ENCODE measurements around the gene SLC22A14. TPM values are rescaled to one million over a fixed set of nuclear protein-coding genes. Genes with fewer than 3 reads are reported as not detected.

The SLC22A14 gene
- total RNA-seq, 3 donors from 2014 or later (not counting 1 experiment from before 2014, with no cell fraction given): 0.20 TPM; not detected in 2

DNA sequence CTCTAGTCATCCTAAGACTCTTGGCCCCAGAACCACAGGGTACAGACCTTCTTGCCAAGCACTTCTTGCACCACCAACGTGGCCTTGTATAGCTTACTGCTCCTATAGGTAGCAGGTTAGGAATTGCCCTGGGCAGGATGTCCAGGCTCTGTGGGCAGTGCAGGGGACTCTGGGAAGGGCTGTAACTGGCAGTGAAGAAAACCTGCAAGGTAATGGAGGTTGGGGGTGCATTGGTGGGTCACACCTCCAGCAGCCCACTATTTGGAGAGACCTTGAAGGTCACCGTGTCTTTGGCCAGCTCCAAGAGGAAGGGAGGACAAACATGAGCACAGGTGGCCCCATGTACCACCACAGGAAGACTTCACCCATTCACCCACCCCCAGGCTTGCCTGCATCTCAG, 43.2 kb downstream of the SLC22A14 start:
- Mint-ChIP-seq H3K27me3 (ENCODE audit: low read depth in 2 of 2) (peaks cover 3 to 19% of the 10 kb centered on the region in 2 donors), H3K9me3 (no peaks in the 10 kb centered on the region), H3K27ac (no peak overlapping the region), H3K36me3 (no peaks in the 10 kb centered on the region), H3K4me3 (no peak overlapping the region), H3K4me1 (no peaks in the 10 kb centered on the region)
- intact Hi-C loops (cut with micrococcal nuclease): no loop called here
- Histone ChIP-seq H3K36me3 (ENCODE audit: control insufficient read depth, insufficient read depth, low read length) (no peaks in the 10 kb centered on the region), H3K27me3 (ENCODE audit: control insufficient read depth, insufficient read depth, low read length) (no peaks in the 10 kb centered on the region), H3K4me1 (ENCODE audit: control insufficient read depth, insufficient read depth, low read length) (no peaks in the 10 kb centered on the region), H3K4me3 (ENCODE audit: low read length) (no peak overlapping the region), H3K9me3 (ENCODE audit: control insufficient read depth, insufficient read depth, low read length) (no peaks in the 10 kb centered on the region), H3K27ac (ENCODE audit: low read length) (no peak overlapping the region)
- DNase-seq (no peak), ATAC-seq (no peak)
- WGBS (ENCODE audit: insufficient coverage): 93% methylated on average over 2 of the region's 2 CpGs
- TF ChIP-seq CTCF (IDR thresholded peaks at IDR 0.05): no peak

DNA sequence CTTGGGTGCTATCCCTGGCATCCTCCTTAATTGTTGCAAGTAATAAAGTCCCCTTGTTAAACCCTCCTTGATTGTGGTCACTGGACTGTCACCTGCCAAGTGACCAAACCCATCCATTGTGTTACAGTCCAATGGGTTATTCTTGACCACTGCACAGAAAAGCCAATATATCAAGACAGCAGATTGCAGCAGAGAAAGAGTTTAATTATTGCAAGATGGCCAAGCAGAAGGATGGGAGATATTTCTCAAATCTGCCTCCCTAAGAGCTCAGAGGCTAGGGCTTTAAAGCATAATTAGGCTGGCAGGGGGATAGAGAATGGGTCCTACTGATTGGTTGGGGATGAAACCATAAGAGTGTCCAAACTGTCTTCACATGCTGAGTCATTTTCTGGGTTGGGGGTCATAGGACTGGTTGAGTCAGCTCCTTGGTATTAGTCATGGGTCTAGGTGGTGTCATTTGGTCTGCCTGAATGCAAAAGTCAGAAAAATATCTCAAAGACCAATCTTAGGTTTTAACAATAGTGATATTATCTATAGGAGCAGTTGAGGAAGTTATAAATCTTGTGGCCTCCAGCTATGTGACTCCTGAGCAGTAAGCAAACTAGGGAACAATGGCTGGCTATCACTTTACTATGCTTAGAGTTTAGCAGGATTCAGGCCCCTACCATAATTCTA, 45.4 kb downstream of the SLC22A14 start:
- H3K4me1 Mint-ChIP-seq: no peaks in the 10 kb centered on the region
- no peak overlapping the region for H3K4me3 ChIP-seq (ENCODE audit: low read length)
- no peaks in the 10 kb centered on the region for H3K4me1 ChIP-seq (ENCODE audit: control insufficient read depth, insufficient read depth, low read length)
- H3K27me3 Mint-ChIP-seq (ENCODE audit: low read depth in 2 of 2): peaks cover 3 to 26% of the 10 kb centered on the region in 2 donors
- no peak overlapping the region for H3K27ac Mint-ChIP-seq
- no peaks in the 10 kb centered on the region for H3K27me3 ChIP-seq (ENCODE audit: control insufficient read depth, insufficient read depth, low read length)
- H3K27ac ChIP-seq (ENCODE audit: low read length): no peak overlapping the region
- DNase-seq: no peak
- H3K9me3 ChIP-seq (ENCODE audit: control insufficient read depth, insufficient read depth, low read length): no peaks in the 10 kb centered on the region
- H3K36me3 Mint-ChIP-seq: no peaks in the 10 kb centered on the region
- no peaks in the 10 kb centered on the region for H3K36me3 ChIP-seq (ENCODE audit: control insufficient read depth, insufficient read depth, low read length)
- H3K9me3 Mint-ChIP-seq: no peaks in the 10 kb centered on the region
- no peak for TF ChIP-seq CTCF (IDR thresholded peaks at IDR 0.05)
- H3K4me3 Mint-ChIP-seq: no peak overlapping the region
- intact Hi-C loops (cut with micrococcal nuclease): no loop called here
- no peak for ATAC-seq

DNA sequence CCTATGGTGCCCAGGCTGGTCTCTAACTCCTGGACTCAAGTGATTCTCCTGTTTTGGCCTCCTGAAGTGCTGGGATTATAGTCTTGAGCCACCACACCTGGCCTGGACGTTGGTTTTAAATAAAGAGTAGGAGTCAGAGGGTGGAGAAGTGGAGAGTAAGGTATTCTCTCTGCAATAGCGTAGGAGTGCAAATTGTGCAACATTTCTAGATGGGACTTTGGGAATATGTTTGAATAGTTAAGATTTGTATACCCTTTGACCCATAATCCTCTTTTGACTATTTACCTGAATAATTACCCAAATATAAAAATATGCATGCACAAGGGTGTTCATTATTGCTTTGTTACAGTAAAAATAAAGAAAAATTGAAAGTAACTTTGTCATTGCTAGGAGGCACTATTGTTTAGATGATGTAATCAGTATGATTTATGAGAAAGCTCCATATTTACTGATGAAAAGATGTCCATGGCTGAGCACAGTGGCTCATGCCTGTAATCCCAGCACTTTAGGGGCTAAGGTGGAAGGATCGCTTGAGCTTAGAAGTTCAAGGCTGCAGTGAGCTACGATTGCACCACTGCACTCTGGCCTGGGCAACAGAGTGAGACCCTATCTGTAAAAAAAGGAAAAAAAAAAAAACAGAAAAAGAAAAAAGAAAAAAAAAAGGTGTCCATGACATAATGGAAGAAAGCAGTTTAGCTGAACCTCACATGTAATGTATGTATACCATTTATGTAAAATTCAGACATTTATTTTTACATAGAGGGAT, 49.3 kb downstream of the SLC22A14 start:
- Mint-ChIP-seq H3K27me3 (ENCODE audit: low read depth in 2 of 2) (peaks cover 7 to 11% of the 10 kb centered on the region in 2 donors), H3K27ac (no peak overlapping the region), H3K4me3 (no peak overlapping the region), H3K36me3 (no peaks in the 10 kb centered on the region), H3K4me1 (peaks cover 8 to 12% of the 10 kb centered on the region in 2 donors), H3K9me3 (no peaks in the 10 kb centered on the region)
- H3K27me3 ChIP-seq (ENCODE audit: control insufficient read depth, insufficient read depth, low read length): no peaks in the 10 kb centered on the region
- TF ChIP-seq CTCF (IDR thresholded peaks at IDR 0.05): no peak
- DNase-seq (no peak), ATAC-seq (no peak)
- intact Hi-C loops (cut with micrococcal nuclease): no loop called here
- no peaks in the 10 kb centered on the region for H3K36me3 ChIP-seq (ENCODE audit: control insufficient read depth, insufficient read depth, low read length)
- H3K27ac ChIP-seq (ENCODE audit: low read length): no peak overlapping the region
- no peak overlapping the region for H3K4me3 ChIP-seq (ENCODE audit: low read length)
- H3K9me3 ChIP-seq (ENCODE audit: control insufficient read depth, insufficient read depth, low read length): no peaks in the 10 kb centered on the region
- 76% methylated on average over 4 of the region's 4 CpGs for WGBS (ENCODE audit: insufficient coverage)
- H3K4me1 ChIP-seq (ENCODE audit: control insufficient read depth, insufficient read depth, low read length): peaks cover 6% of the 10 kb centered on the region

All from natural killer cell (primary cell).